Endothelial cell of umbilical vein (primary cell): ENCODE data around the gene DET1. TPM values are rescaled to one million over a fixed set of nuclear protein-coding genes. Genes with fewer than 3 reads are reported as not detected.

Experiments
- BruUV-seq: library from RNA; stranded (reverse); fragments of 400-500 nt; replicated peaks from 2 replicates; lab custom pipeline; 2021; lab: Mats Ljungman, UMichigan
- CTCF ChIA-PET: fragments of 300-600, 350-600 bp; sonication (Branson Sonifier 250); formaldehyde crosslinking; loops from one replicate; lab custom pipeline; 2021; ENCODE audit warnings: antibody characterized with exemption, inconsistent platforms; lab: Charles Lee
- POLR2A ChIA-PET: fragments of 300-600, 350-600 bp; sonication (Branson Sonifier 250); formaldehyde crosslinking; loops from one replicate; lab custom pipeline; 2021; ENCODE audit warnings: antibody characterized with exemption, inconsistent platforms; lab: Charles Lee
- DNase-seq: peaks from one replicate; pipeline ENCODE4 v3.0.0-alpha.2; 2011; ENCODE audit warnings: low read depth, low spot score
- FAIRE-seq: peaks from 2 replicates; lab custom pipeline; 2011; peaks lifted over from hg19 to GRCh38; lab: Jason Lieb, UNC
- H2AFZ ChIP-seq: 2 replicates; pipeline ENCODE4 v1.6.0; 2012; ENCODE audit warnings: low read depth, low read length, control low read depth, inconsistent platforms
- H3K27ac ChIP-seq: 2 replicates; pipeline ENCODE4 v1.5.1; 2011; ENCODE audit warnings: low read depth, mild to moderate bottlenecking, control low read depth, low read length, moderate library complexity; ENCODE audit not compliant: insufficient read depth
- H3K27me3 ChIP-seq, 2 experiments: 2 replicates each; pipeline versions ENCODE4 v1.6.0 to v1.6.1; 2011; ENCODE audit warnings: low read length in 2 of 2, mixed read lengths in 1 of 2; ENCODE audit not compliant: control insufficient read depth in 2 of 2, insufficient read depth in 2 of 2
- H3K36me3 ChIP-seq, 2 experiments: 2 replicates in 1 of 2; 3 replicates in 1 of 2; pipeline ENCODE4 v1.5.1; 2011; ENCODE audit warnings: low read length in 2 of 2, mild to moderate bottlenecking in 1 of 2, moderate library complexity in 1 of 2; ENCODE audit not compliant: control insufficient read depth in 2 of 2, insufficient read depth in 2 of 2; ENCODE audit errors: extremely low read depth in 1 of 2
- H3K4me1 ChIP-seq: 3 replicates; pipeline ENCODE4 v1.5.1; 2011; ENCODE audit warnings: mild to moderate bottlenecking, low read length; ENCODE audit not compliant: control insufficient read depth, insufficient read depth; ENCODE audit errors: extremely low read depth
- H3K4me2 ChIP-seq: 2 replicates; pipeline ENCODE4 v1.6.1; 2011; ENCODE audit warnings: low read length, control low read depth, mixed read lengths; ENCODE audit not compliant: insufficient read depth
- H3K4me3 ChIP-seq, 3 experiments: fragments of 200-600 bp in 1 of 3; sonication (generic), shearing (Covaris generic) in 1 of 3; replicated peaks in 1 of 3; 2 replicates each; pipeline ENCODE4 v1.5.1; 2011 to 2016; ENCODE audit warnings: control low read depth in 3 of 3, low read length in 3 of 3, mild to moderate bottlenecking in 2 of 3, inconsistent platforms in 1 of 3, low read depth in 1 of 3, moderate library complexity in 1 of 3; ENCODE audit not compliant: insufficient read depth in 1 of 3
- H3K79me2 ChIP-seq: 2 replicates; pipeline ENCODE4 v1.6.0; 2012; ENCODE audit warnings: low read length, inconsistent platforms; ENCODE audit not compliant: control insufficient read depth, insufficient read depth
- H3K9ac ChIP-seq: replicated peaks from 2 replicates; pipeline ENCODE3; 2011; ENCODE audit warnings: low read length, control low read depth; ENCODE audit not compliant: insufficient read depth; ENCODE audit errors: extremely low read depth
- H3K9me1 ChIP-seq: replicated peaks from 3 replicates; pipeline ENCODE4 v1.6.0; 2011; ENCODE audit warnings: mild to moderate bottlenecking, low read length; ENCODE audit not compliant: control insufficient read depth, insufficient read depth; ENCODE audit errors: extremely low read depth
- H3K9me3 ChIP-seq: replicated peaks from 2 replicates; pipeline ENCODE4 v1.5.1; 2012; ENCODE audit warnings: low read length, inconsistent platforms; ENCODE audit not compliant: control insufficient read depth, insufficient read depth
- H4K20me1 ChIP-seq: replicated peaks from 2 replicates; pipeline ENCODE3; 2011; ENCODE audit warnings: mild to moderate bottlenecking, low read length; ENCODE audit not compliant: control insufficient read depth, insufficient read depth; ENCODE audit errors: extremely low read depth
- CTCF ChIP-seq, 2 donors: IDR thresholded peaks; 1 replicate in 1 of 2; 2 replicates in 1 of 2; pipeline ENCODE4 v1.5.1; 2011; ENCODE audit warnings: low read length in 2 of 2, mild to moderate bottlenecking in 2 of 2, moderate library complexity in 2 of 2, control low read depth in 1 of 2, inconsistent platforms in 1 of 2, low read depth in 1 of 2; ENCODE audit not compliant: insufficient read depth in 1 of 2; ENCODE audit errors: extremely low read depth in 1 of 2
- EZH2 ChIP-seq: IDR thresholded peaks from 2 replicates; pipeline ENCODE4 v1.6.1; 2012; ENCODE audit warnings: borderline replicate concordance, low read depth, mild to moderate bottlenecking, moderate library complexity, low read length, inconsistent platforms; ENCODE audit not compliant: severe bottlenecking
- FOS ChIP-seq: IDR thresholded peaks from 2 replicates; pipeline ENCODE4 v1.6.1; 2011; ENCODE audit warnings: mild to moderate bottlenecking, low read length, moderate library complexity, borderline replicate concordance; ENCODE audit not compliant: insufficient read depth
- GATA2 ChIP-seq: IDR thresholded peaks from 2 replicates; pipeline ENCODE4 v1.7.0; 2011; ENCODE audit warnings: low read depth, mild to moderate bottlenecking, moderate library complexity, mixed read lengths, low read length; ENCODE audit not compliant: insufficient read length, insufficient read depth
- JUN ChIP-seq: IDR thresholded peaks from 2 replicates; pipeline ENCODE4 v1.6.1; 2011; ENCODE audit warnings: borderline replicate concordance, low read depth; ENCODE audit not compliant: insufficient read length, insufficient read depth
- MAX ChIP-seq: IDR thresholded peaks from 2 replicates; pipeline ENCODE4 v1.6.1; 2011; ENCODE audit not compliant: insufficient read depth, insufficient read length
- MYC ChIP-seq: IDR thresholded peaks from one replicate; pipeline ENCODE4 v1.6.1; 2011; ENCODE audit warnings: mild to moderate bottlenecking, low read depth, low read length
- POLR2A ChIP-seq: IDR thresholded peaks from 2 replicates; pipeline ENCODE4 v1.6.1; 2012; ENCODE audit warnings: low read depth, mild to moderate bottlenecking, control low read depth, low read length
- POLR2AphosphoS5 ChIP-seq: IDR thresholded peaks from 2 replicates; pipeline ENCODE4 v1.6.1; 2012; ENCODE audit warnings: low read depth, mild to moderate bottlenecking, control low read depth, low read length, moderate library complexity; ENCODE audit not compliant: insufficient read depth
- dilution Hi-C: fragments of 300-500 bp; cut with MboI; formaldehyde crosslinking; loops from one replicate; pipeline ENCODE4 v1.15.0; 2019; ENCODE audit warnings: low sequenced_read_pairs; ENCODE audit not compliant: extremely low pct_ligation_motif_present
- intact Hi-C: fragments of 100-400 bp; cut with micrococcal nuclease; formaldehyde crosslinking; loops from one replicate; pipeline ENCODE4 v1.10.0; 2022
- polyA plus RNA-seq, 4 experiments: library from polyadenylated mRNA; depleted of rRNA in 3 of 4; stranded (reverse) in 3 of 4; unstranded in 1 of 4; fragments of >200 nt; gene quantifications; 2 replicates each; pipeline versions ENCODE4 v1.2.1 to v1.2.3, GENCODE V29; 2011 to 2012; ENCODE audit warnings: missing spikeins in 1 of 4
- total RNA-seq: library from RNA; stranded (reverse); gene quantifications from 2 replicates; pipeline ENCODE4 v1.2.3, GENCODE V29; 2021

The DET1 gene
- total and polyA plus RNA-seq, 2 donors (not counting 3 experiments of a cell fraction or from before 2014, with no cell fraction given) = 5.2 to 5.6 TPM

- no peak for TF ChIP-seq CTCF (IDR thresholded peaks at IDR 0.05; ENCODE audit: extremely low read depth in 1 of 2, insufficient read depth in 1 of 2, low read depth in 1 of 2, low read length in 2 of 2)
- no peak for TF ChIP-seq MYC
- TF ChIP-seq FOS = no peak
- TF ChIP-seq JUN = no peak
- Histone ChIP-seq H3K4me3 (no peak overlapping the region), H3K79me2 (no peaks in the 10 kb centered on the region), H3K4me2 (no peak overlapping the region), H2AFZ (no peak overlapping the region), H3K9me1 (no peaks in the 10 kb centered on the region), H3K27ac (no peak overlapping the region), H3K27me3 (no peaks in the 10 kb centered on the region), H3K36me3 (no peaks in the 10 kb centered on the region), H3K9me3 (no peaks in the 10 kb centered on the region), H4K20me1 (no peaks in the 10 kb centered on the region), H3K9ac (no peak overlapping the region), H3K4me1 (no peaks in the 10 kb centered on the region)
- POLR2A ChIA-PET = no interaction called here
- no peak for DNase-seq
- no peak for FAIRE-seq
- no TSS peak for BruUV-seq
- intact Hi-C loops (no loop called here), dilution Hi-C loops (no loop called here)
- CTCF ChIA-PET = no interaction called here
Measured at GRCh38 chr15:88538972-88539371, 7.5 kb downstream of the DET1 start.

- Histone ChIP-seq H3K9me3 (no peaks in the 10 kb centered on the region), H3K9me1 (no peaks in the 10 kb centered on the region), H3K36me3 (no peaks in the 10 kb centered on the region), H3K27ac (no peak overlapping the region), H3K4me2 (no peak overlapping the region), H3K4me3 (no peak overlapping the region), H3K27me3 (no peaks in the 10 kb centered on the region), H2AFZ (no peak overlapping the region), H3K4me1 (no peaks in the 10 kb centered on the region), H4K20me1 (no peaks in the 10 kb centered on the region), H3K79me2 (no peaks in the 10 kb centered on the region), H3K9ac (no peak overlapping the region)
- DNase-seq (no peak), FAIRE-seq (no peak)
- POLR2A ChIA-PET = no interaction called here
- BruUV-seq = no TSS peak
- intact Hi-C loops = no loop called here
- CTCF ChIA-PET = no interaction called here
- dilution Hi-C loops = no loop called here
- no peak for TF ChIP-seq POLR2A
- no peak for TF ChIP-seq POLR2AphosphoS5
- TF ChIP-seq EZH2 = no peak
- no peak for TF ChIP-seq JUN
- no peak for TF ChIP-seq GATA2
- TF ChIP-seq MYC = no peak
- TF ChIP-seq CTCF (IDR thresholded peaks at IDR 0.05; ENCODE audit: extremely low read depth in 1 of 2, insufficient read depth in 1 of 2, low read depth in 1 of 2, low read length in 2 of 2) = no peak
- TF ChIP-seq FOS = no peak
- TF ChIP-seq MAX = no peak
Measured at GRCh38 chr15:88537591-88538317, 8.7 kb downstream of the DET1 start.
